GM19238 (cell line): ENCODE data around the gene BMPR1B.
"Not testable (repeated sequence)": the region's sequence is repeated elsewhere in the genome, so short reads cannot be mapped to it uniquely, and the experiment has no call there.

Source experiments
- DNase-seq: peaks from one replicate; pipeline ENCODE4 v3.0.0; 2011; ENCODE audit warnings: low spot score; ENCODE audit not compliant: insufficient read length

The BMPR1B gene

DNA sequence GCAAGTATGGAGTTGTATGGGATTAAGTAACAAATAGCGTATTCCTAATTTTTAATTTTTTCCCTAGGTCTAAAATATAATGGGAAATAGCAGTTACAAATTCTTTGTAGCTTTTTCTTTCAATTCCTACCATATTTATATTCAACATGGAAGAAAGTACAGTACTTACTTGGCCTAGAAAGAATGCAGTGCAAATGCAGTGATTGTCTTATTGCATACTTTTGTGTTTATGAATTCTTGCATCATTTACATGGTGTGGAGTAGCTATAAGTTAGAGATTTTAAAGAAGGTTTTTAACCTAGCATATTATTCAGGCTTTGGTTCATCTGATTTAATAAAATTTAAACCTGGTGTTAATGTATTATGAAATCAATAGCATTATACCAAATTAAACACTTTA is 263.3 kb downstream of the BMPR1B start:
- DNase-seq = no peak

DNA sequence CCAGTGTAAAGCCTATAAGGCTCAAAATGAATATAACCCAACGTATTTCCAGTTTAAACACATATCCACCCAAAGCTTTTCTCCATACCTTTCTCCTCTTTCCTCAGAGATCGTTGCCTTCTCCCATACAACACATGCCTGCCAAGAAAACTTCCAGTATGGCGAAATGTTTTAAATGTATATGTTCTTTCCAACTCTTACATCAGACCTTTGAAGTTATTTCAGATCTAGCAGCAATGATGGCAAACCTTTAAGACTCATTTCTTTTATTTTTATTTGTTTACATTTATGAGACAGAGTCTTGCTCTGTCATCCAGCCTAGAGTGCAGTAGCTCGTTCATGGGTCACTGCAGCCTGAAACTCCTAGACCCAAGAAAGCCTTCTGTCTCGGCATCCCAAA is 265.4 kb downstream of the BMPR1B start:
- no peak for DNase-seq

DNA sequence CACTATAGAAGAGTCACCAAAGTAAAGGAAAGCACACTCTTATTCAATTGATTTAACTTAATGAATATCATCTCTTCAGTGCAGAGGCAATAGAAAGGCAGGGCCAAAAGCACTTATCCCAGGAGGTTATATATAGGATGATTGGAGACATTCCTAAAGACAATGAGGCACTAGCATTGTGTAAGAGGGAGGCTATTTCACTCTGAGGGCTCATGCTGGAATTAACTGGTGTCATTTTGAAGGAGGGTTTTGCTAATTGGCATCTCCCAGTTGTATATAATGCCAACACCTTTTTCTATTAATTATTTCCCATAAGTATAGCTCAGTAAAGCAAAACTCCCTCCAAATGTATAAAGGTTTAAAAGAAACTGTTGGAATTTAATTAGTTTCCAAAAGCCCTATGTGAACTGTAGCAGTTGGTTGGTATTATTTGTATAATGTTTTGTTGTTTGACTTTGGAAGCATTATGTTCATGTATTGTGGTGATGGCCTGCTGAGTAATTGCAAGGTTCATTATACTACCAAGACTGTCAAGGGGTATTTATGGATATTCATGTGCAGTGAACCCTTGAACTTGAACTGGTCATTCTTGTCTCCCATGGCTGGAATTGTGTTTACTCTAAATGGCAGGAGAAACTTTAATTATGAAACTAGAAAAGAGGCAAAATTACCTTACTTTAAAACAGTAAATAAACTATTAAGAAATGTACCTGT is 270.3 kb downstream of the BMPR1B start:
- no peak for DNase-seq

DNA sequence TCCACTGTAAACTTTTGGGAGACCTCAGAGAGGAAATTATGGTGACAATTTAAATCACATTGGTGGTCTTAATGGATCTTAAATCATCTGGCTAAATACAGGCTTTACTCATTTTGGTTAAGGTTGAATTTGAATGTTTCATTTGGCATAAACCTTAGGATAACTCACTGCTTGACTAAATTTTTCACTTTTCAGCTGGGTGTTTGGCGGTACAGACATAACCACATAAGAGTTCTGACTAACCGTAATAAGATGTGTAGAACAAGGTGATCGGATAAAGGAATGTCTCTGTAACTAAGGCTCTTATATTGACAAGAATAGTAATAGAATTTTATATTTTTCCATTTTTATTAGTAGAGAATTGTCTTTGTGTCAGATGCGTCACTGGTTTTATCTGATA is 281.0 kb downstream of the BMPR1B start:
- no peak for DNase-seq

DNA sequence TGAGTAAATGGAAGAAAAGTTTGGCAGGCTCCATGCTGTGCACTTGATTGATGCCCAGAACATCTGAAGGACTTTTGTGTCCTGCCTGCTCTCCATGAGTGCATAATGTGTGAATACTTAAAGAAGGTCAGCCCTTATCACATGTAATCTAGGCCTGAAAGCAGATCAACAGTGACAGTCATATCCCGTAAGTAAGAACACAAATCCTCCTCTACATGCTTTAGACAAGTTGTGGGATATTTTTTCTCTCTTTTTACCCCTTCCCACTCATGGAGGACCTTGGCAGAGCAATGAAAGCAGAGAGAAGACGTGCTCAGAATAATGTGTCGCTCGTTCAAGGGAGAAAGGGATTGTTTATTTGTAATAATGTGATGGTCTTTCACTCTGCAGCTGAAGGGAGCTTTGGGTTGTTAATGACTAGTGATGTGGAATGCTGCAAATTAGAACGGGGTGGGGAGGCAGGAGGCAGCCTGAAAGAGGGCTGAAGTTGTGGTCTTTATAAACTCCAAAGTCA is 286.6 kb downstream of the BMPR1B start:
- no peak for DNase-seq

DNA sequence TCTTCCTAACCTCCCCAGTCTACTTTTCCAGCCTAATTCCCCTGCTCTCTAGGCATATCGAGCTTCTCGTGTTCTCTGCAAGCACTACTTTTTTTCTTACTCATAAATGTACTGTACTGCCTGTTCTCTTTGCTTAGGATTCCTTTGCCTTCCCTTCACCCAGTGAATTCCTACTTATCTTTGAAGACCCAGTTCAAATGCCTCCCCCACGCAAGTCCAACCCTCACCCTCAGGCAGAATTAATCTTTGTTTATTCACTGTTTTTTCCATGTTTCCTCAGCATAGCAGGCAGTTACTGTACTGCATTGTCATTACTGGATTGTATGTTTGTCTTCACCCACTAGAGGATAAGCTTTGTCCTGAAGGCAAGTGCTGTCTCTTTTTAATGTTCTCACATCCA is 287.7 kb downstream of the BMPR1B start:
- DNase-seq = no peak

DNA sequence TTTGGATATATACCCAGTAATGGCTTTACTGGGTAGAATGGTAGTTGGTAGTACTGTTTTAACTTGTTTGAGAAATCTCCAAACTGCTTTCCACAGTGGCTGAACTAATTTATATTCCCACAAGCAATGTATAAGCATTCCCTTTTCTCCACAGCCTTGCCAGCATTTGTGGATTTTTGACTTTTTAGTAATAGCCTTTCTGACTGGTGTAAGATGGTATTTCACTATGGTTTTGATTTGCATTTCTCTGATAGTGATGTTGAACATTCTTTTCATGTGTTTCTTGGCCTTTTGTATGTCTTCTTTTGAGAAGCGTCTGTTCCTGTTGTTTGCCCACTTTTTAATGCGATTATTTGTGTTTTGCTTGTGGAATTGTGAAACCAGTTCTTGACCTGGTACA is 290.5 kb downstream of the BMPR1B start:
- DNase-seq = no peak

DNA sequence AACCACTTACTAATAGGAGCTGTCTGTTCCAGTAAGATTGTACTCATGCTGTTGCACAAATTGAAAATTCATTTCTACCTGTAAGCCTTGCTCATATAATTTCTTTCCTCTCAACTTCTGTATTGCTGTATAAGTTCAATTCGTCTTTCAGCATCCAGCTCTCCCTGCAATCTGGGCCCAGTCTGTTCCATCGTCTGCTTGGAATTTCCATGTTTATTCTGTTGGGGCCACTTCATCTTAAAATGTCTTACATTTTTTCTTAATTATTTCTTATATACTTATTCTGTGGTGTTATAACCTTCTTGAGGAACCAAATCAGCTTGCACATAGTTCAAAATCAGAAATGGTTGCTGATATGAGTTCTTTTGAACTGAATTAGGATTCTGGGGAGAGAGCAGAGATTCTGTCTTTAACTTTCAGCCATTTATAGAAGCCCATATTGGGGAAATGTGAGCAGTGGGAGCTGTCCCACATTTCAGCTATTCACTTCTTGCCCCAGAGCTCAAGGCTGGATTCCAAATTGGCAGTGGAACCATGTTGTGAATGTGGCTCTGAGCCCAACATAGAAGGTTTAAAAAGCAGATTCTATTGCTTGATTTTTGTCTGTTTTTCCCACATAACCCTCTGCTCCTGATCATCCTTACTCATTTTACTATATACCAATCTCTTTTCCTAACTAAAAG is 291.9 kb downstream of the BMPR1B start:
- no peak for DNase-seq

DNA sequence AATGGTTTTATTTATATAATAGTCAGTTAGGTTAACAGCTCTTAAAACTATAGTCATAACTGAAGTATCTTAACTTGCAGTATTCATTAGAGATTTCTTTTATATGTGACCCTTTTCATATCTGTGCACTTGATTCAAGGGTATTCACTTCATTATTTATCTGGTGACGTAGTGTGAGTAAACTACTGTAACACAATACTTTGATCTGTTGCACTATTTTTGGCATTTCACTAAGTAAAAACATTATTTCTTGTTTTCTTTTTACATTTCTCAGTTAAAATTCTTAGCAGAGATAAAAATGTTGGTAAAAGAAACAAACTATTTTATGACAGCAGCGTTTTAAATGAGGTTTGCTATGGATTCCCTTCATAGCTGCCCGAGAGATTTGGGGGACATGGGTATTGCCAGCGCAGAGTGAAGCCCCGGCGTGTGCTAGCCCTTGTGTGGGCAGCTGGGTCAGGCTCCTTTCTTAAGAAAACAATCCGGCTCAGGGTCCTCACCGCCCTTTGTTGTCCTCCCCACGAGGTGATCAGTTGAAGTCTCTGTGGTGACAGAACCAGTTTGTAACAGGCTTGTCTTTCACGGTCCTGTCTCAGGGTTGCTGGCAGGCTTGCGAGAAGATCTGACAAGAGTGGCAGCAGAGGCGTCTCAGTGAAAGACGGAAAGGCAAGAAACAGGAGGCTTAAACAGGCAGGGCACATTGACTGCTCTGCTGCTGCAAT is 293.4 kb downstream of the BMPR1B start:
- DNase-seq = no peak

DNA sequence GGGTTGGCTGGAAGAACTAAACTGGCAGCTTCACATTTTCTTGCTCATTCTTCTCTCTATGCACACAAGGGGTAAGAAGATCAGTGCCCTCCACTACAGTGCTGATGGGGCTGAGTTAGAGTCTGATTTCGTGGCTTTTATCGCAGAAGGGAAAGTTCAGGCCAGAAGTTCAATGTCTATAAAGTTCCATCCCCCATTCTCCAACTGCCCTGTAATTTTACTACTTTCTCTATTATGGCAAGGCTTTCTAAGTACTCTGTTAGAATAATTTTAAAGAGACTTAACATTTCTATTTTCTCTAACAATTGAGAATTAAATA is 293.9 kb downstream of the BMPR1B start:
- no peak for DNase-seq

DNA sequence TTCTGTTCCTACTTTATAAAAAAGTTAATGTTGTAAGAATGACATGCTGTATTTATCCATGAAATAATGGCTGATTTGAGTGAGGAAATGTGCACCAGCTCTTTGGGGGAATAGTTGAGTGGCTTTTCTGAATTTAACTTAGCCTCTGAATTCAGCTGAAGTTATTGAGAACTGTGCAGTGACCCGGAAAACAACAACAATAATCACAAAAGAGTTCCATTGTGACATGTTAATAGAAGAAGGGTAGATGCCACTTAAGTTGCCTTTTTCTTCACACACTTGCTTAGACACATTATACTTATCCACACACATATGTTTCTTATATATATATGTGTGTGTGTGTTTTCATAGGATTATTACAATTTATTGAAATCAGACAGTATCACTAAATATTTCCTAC is 301.2 kb downstream of the BMPR1B start:
- no peak for DNase-seq

DNA sequence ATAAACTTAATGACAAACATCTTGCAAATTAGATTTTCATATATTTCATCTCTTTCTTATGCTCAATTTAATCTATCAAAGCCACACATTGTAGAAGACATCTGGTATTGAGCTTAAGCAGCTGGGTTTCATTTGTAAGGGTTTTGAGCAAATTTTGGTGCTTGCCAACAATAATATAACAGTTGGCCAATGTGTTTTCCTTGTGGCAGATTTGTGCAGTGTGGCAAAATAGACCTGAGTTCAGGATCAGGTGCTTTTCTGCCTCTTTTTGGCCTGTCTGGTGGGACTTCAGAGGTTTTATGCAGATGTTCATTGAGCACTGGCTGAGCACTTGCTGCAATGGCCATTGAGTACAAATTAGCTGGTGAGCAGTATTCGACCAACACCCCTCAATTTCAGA is 301.9 kb downstream of the BMPR1B start:
- DNase-seq = no peak

DNA sequence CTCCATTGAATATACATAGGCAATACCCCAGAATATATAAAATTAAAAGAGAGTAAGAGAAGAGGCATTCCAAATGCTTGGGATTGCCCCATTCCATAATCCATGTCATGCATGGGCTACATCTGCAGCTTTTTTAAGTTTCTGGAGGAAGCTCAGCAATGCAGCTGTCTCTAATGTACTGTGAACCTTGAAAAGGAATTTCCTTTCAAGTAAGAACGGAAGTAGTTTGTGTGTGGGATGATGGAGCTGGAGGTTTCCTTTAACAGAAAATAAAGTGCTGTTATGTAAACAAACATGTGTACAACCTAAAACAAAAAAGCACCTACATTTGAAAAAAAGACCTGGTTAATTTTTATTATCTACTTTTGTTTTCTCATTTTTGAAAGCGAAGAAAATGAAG is 303.5 kb downstream of the BMPR1B start:
- DNase-seq = no peak

DNA sequence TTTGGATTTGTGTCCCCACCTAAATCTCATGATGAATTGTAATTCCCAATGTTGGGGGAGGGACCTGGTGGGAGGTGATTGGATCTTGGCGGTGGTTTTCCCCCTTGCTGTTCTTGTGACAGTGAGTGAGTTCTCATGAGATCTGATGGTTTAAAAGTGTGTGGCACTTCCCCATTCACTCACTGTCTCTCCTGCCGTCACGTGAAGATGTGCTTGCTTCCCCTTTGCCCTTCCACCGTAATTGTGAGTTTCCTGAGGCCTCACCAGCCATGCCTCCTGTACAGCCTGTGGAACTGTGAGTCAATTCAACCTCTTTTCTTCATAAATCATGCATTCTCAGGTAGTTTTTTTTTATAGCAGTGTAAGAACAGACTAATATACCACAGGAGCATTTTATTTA is 304.0 kb downstream of the BMPR1B start:
- not testable (repeated sequence) for DNase-seq

DNA sequence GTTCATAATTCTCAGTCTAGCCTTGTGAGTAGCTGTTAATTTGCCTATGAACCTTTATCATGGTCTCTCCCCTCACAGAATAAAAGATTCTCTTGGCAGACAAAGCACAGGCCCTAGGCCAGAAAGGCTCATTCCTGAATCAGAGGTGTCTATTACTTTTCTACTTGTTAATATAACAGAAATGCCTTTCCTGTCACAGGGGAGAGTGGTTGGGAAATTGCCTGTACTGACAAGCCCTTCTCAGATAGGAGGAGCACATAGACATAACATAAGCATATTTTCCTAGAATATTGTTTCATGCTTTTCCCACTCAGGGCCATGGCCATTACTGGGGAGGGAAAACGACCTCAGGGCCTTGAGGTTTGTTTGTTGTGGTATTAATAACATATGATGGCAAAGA is 308.3 kb downstream of the BMPR1B start:
- no peak for DNase-seq

DNA sequence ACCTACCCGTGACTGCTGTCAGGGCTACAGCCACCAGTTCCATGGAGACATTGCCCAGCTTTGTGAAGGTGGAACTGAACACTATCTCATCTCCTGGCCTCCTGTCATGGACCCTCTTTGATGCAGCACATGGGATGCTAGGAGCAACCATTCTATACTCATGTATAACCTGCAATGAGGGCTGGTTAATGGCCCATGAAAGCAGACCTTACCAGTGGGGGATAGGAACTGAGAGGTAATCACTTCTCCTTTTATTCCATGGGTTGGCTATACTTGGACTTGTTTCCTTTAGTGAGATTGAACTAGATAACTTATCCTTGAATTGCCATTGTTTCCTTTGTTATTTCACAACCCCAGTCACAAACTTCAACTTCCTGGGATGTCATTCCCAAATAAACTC is 310.6 kb downstream of the BMPR1B start:
- no peak for DNase-seq

DNA sequence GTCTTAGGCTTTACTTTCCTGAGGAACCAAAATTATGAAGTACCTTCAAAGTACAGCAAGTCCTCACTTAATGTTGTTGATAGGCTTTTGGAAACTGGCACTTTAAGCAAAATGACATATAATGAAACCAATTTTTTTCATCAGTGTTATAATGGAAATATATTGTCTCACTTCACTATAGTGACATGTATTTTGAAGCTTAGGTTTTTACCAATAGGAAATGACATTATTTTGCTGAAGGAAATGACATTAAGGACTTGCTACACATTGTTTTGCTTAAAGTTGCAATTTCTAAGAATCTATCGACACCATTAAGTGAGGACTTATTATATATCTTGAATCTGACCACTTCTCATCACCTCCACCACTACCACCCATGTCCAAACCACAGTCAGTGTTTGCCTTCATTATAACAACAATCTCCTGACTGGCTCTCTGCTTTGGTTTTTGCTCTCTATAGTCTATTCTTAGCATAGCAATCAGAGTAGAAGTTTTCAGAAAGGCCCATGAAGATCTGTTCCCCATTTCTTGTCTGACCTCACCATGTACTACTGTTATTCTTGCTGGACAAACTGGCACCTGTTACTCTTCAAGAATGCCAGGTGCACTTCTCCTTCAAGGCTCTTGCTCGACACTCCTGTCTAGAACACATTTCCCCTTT is 311.2 kb downstream of the BMPR1B start:
- DNase-seq = no peak

DNA sequence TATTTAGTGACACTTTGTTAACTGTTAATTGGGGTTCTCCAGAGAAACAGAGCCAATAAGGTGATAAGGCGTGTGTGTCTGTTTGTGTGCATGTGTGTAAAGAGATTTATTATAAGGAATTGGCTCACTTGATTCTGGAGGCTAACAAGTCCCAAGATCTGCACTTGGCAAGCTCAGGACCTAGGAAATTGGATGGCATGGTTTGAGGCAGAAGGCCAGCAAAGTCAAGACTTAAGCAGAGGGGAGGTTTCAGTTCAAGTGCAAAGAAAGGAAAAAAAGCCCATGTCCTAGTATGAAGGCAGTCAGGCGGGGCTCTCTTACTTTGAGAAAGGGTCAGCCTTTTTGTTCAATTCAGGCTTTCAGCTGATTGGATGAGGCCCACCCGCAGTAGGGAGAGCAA is 314.1 kb downstream of the BMPR1B start:
- no peak for DNase-seq

DNA sequence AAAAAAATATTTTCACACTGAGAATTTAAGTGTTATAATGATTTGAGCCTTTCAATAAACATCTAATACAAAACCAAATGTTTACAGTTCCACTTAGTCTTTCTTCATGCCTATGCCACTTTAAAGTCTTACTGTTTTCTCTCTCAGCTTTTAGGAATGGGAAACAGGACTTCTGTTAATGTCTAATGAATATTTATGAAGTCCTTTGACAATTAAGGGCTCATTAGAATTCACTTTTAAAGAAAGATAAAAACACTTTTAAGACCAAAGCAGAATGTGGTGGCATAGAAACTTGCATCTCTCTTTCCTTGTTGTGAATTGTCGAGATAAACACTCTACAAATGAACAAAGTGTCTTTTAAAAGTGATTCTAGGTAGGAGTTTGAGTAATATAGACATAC is 315.9 kb downstream of the BMPR1B start:
- DNase-seq = no peak

DNA sequence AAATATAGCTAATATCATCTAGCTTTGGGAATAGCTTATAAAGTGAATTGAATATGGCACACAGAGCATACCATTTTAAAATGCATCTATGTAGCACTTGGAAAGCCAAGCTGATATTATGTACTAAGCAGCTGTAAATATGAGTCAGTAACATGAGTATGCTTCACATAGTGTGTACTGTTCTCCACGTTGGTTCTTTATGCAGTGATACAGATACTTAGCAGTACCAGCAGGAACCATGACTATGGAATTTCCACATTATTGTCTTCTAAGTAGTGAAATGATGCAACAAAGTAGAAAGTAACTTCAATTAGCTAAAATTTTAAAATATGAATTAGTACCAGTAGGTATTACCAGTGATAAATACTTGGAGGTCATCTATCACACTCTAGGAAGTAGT is 320.1 kb downstream of the BMPR1B start:
- no peak for DNase-seq

DNA sequence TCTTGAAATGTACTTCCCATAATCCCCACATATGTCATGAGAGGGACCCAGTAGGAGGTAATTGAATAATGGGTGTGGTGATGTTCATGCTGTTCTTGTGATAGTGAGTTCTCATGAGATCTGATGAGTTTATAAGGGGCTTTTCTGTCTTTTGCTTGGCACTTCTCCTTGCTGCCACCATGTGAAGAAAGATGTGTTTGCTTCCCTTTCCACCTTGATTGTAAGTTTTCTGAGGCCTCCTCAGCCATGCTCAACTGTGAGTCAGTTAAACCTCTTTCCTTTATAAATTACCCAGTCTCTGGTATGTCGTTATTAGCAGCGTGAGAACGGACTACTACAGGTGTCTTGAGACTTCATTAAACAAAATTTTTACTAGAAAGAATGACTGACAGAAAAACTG is 323.2 kb downstream of the BMPR1B start:
- no peak for DNase-seq

DNA sequence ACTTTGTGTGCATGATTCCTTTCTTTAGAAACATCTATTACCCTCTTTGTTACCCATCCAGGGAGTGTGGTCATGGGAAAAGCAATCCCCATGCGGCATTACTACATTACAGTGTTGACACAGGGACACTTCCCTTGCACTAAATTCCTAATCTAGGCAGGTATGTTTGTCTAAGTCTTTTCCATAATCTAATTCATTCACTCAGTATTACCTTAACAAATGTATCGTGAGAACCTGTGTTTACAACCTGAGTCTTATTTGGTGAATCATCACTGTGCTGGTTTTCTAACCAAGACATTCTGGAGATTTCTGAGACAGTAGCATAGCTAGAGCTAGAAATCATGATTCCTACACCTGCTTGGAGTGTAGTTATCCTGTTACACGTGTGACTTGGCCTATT is 326.8 kb downstream of the BMPR1B start:
- DNase-seq = no peak
